GM19239 (cell line): ENCODE data around the gene CXCR6.

Source experiments
- DNase-seq: peaks from one replicate; pipeline ENCODE4 v3.0.0; 2011; ENCODE audit warnings: low spot score; ENCODE audit not compliant: insufficient read length
- FAIRE-seq: peaks from 2 replicates; lab custom pipeline; 2011; peaks lifted over from hg19 to GRCh38; lab: Jason Lieb, UNC

CXCR6 gene

DNA sequence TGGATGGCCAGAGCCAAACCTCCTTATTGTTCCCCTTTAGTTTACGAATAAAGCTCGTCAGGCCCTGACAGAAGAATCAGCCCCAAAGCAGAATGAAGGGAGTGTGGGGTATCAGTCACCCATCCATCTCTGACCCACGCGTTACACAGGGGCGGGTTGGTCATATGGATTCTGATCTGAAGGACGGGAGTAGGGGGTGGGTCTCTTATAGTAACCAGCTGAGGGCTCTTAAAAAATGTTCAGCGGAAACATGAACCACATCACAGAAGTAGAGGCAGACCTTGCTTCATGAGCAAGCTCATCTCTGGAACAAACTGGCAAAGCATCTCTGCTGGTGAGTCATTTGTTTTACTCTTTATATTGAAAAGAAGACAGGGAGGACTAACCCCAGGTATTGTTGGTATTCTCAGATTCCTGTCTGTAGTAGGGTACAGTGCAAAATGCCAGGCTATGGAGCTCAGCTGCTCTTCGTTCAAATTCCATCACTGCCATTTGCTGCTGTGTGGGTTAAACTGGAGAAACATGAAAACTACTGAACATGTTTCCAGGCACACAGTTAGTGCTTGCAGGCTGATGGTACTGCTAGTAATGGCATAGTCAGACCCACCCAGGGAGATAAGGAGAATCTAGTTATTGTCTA lies at the start of gene CXCR6:
Gene CXCR6, plus strand, starts transcription at position 258 of the 640 bp plus-strand sequence. CDS start 3,018 bp downstream, outside the sequence.
- FAIRE-seq: no peak
- DNase-seq: no peak

GRCh38 chr3:45894015-45894414 lies 49.2 kb upstream of the CXCR6 start:
- FAIRE-seq (no peak), DNase-seq (no peak)

DNA sequence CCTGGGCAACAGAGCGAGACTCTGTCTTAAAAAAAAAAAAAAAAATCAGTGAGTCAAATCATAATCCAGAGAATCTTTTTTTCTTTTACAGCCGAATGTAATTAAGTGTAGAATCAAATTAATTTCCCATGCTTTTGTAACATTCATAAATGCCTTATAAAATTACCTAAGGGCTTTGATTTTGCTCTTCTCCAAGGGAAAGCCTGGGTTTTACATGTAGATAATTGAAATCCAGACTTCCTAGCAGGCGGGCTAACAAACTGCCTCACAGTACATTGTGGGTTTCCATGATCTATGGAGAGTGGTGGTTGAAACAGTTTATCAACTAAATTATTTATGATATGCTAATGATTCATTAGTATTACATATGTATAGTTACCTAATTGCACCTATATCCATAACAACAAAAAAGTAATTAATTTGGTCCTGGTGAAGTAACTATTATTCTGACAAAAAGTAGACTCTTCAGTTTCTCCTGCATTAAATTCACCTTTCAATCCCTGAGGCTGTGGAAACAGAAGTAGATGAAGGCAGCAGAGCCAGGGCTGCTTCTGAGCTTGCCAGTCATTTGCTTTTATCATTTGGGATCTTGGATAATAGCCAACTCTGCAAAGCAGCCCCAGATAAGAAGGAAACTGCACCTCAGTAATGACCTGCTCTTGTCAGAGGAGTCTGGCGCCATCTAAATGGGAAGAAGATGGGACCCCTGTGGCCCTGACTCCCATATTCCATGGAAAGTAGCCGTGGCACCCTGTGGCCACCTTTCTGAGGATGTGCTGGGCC lies 47.4 kb upstream of the CXCR6 start:
- FAIRE-seq (no peak), DNase-seq (no peak)

GRCh38 chr3:45896956-45897355 lies 46.3 kb upstream of the CXCR6 start:
- FAIRE-seq (no peak), DNase-seq (no peak)

GRCh38 chr3:45904931-45905330 lies 38.3 kb upstream of the CXCR6 start:
- DNase-seq (no peak), FAIRE-seq (no peak)

- FAIRE-seq (no peak), DNase-seq (no peak)
Measured at GRCh38 chr3:45905755-45906154, 37.5 kb upstream of the CXCR6 start.

DNA sequence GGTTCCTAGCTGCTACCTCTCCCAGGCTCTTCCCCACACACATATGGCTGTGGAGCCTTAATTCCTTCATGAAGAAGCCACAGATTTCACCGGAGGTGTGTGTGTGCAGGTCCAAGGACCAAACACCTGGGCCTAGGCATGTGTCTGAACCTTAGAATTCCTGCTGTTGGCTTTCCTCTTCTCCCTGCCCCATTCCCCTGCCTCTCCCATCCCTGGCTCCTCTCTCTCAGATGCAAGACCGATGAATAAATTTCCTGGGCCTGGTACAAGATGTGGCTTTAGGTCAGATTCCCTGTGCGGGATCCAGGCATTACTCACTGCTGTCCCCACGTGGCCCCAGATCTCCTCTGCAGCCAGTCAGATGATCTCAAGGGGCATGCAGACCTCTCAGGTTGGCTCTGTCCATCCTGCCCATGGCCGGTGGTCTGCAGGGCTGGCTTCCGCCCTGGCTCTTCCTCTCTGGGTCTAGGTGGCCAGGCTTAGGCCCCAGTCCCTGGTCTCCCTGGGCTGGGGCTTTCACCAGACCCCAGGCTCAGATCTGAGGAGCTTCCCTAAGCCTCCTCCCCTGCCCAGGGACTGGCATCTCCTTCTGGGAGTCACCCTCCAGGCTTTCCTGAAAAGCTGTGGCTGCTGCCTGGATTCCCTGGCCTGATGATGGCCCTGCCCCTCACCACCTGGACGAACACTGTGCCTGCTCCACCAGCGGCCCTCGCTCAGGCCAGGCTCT lies 36.4 kb upstream of the CXCR6 start:
- FAIRE-seq: no peak
- DNase-seq: no peak

DNA sequence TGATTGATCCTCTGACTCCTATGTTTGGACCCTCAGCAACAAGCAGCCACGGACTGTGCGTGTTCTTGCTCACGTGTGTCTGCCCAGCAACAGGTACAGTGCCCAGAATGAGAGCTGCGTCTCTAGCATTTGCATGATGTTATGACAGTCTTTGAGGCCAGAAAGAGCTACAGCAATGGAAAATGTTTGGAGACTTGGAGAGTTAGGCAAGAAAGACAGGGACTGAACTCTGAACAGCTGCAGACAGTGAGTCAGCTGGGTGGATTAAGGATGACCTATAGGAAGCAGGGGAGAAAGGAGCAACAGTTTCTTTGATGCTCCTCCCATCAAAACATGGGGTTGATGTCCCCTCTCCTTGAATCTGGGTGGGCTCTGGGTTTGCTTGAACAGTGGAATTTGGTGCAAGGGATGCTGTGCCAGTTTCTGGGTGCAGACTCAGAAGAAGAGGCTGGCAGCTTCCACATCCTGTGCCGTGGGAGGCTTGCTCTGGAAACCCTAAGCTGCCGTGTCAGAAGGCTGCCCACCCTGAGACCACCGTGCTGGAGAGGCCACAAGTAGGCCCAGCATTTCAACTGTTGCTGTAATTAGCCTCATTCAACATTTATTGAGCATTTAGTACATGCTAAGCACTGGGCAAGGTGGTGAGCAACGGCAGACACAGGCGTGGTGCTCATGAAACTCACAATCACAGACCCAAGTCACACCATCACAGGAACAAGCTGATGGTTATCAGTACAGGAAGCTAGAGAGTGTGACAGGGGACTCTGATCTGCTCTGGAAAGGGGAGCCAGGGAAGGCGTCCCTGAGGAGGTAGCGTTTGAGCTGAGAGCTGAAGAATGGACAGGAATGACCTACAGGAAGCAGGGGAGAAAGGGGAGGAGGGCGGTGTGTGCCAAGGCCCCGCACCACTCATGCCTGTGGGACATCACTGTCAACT lies 35.2 kb upstream of the CXCR6 start:
- no peak for DNase-seq
- no peak for FAIRE-seq

- FAIRE-seq: no peak
- no peak for DNase-seq
Measured at GRCh38 chr3:45908761-45909160, 34.5 kb upstream of the CXCR6 start.

- FAIRE-seq (no peak), DNase-seq (no peak)
Measured at GRCh38 chr3:45909542-45909941, 33.7 kb upstream of the CXCR6 start.

- DNase-seq (no peak), FAIRE-seq (no peak)
Measured at GRCh38 chr3:45910892-45911291, 32.4 kb upstream of the CXCR6 start.

DNA sequence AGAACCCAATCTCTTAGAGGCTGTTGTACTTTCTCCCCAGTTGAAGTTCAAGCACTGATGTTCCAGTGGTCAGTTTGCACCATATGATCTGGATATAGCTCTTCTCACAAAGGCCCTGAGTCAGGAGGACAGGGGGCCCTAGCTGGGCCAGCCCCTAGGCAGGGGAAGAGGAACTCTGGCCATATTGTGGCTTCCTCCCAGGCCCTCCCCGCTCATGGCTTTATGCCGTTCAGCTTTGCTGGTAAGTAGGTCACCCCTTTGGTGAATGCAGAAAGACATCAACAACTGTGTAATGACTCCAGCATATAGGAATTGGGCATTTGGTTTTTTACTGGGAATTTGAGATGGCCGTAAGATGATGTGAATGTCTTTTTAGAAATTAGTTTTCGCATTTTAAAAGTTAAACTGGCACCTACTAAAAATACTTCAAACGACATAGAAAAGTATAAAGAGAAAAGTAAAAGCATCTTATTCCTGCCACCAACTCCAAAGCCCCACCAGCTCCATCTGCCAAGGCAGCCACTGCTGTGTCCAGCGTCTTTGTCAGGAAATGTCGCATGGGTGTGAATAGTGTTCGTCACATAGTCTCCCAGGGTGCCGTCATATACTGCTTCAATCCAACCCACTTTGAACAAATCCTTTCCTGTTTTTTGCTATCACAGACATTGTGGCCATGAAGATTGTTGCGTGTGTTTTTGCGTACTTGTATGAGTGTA lies 31.6 kb upstream of the CXCR6 start:
- no peak for DNase-seq
- no peak for FAIRE-seq

DNA sequence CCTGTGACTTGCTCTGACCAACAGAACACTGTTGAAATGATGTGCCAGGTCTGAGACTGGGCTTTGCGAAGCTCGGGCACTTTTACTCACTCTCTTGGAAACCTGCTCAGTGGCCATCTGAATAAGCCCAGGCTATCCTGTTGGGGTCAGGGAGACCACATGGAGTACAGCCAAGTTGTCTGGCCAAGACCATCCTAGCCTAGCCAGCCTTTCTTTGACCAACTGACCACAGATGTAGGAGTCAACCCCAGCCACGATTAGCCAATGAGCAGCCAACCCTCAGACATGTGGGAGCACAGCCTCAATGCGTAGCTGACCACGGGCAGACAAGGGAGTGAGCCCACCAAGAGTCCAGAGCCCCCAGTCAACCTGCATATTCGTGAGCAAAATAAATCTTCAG lies 30.8 kb upstream of the CXCR6 start:
- FAIRE-seq (no peak), DNase-seq (no peak)

DNA sequence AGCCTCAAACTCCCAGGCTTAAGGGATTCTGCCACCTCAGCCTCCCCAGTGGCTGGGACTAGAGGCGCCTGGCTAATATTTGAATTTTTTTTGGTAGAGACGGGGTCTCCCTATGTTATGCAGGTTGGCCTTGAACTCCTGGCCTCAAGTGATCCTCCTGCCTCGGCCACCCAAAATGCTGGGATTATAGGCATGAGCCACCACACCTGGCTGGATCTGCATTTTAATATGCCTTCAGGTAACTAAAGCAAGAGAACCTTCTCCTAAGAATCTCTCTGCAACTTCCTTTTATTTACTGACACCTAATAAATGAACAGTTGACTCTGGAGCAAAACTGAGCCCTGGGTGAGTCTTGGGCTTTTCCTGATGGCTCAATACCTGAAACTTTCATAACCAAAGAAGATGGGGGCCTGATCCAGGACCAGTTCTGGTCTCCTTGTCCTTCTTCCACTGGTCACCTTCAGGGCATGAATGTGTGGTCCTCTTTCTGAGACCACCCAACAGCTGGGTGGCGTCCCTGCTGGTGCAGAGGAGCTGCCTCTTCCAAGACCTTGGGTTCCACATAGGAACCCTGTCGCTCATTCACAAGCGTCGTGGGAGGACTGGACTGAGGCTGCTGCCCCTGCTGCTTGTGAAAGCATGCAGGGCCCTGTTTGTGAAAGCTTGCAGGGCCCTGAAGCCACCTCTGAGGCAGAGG lies 28.8 kb upstream of the CXCR6 start:
- FAIRE-seq (peak; percentile 4), DNase-seq (no peak)

GRCh38 chr3:45915059-45915439 lies 28.2 kb upstream of the CXCR6 start:
- no peak for DNase-seq
- peak; percentile 53 for FAIRE-seq

DNA sequence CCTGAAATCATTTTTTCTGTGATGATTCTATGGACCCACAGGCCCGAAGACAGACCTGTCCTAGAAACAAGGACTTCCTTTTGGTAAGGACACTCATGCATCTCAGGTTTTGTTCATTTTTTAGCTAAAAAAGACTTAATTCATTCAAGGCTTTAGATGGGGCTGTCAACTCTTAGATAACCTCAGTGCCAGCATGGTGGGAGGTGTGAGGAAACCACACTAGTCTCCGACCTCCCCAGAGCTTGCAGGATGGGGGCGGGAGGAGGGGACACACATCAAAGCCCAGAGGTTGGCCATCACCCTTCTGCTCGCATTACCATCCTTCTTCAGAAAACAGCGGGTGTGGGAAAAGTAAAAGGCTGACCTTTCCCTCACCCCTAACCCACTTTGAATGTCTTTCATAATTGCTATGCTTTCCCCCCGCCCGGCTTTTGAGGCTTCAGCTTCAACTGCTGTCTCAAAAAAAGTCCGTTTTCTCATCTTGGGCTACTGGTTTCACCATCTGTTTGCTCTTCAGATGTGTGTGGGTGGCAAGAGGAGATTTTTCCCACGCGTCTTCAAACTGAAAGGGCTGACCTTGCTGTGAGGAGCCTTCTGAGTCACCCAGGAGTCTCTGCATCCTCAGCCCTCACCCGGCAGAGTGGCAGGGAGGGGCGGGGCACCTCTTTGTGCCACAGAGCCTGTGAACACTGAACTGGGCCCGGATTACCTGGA lies 27.6 kb upstream of the CXCR6 start:
- DNase-seq (peak; percentile 87), FAIRE-seq (peak; percentile 99)

GRCh38 chr3:45917146-45917898 lies 25.9 kb upstream of the CXCR6 start:
- FAIRE-seq: no peak
- no peak for DNase-seq
